CD1c-positive myeloid dendritic cell (primary cell): ENCODE measurements around the gene MDM1.

Experiments
- DNase-seq: peaks from one replicate; pipeline ENCODE4 v3.0.0-alpha.2; 2016; ENCODE audit errors: extremely low spot score

Gene MDM1

GRCh38 chr12:68271346-68271745, 60.8 kb downstream of the MDM1 start:
- DNase-seq = no peak

- DNase-seq = no peak
These were observed 61.8 kb downstream of the MDM1 start for GRCh38 chr12:68270358-68270757.

GRCh38 chr12:68269779-68270178, 62.4 kb downstream of the MDM1 start:
- DNase-seq = no peak

GRCh38 chr12:68268967-68269366, 63.2 kb downstream of the MDM1 start:
- DNase-seq = no peak

GRCh38 chr12:68267892-68268396, 64.2 kb downstream of the MDM1 start:
- no peak for DNase-seq

GRCh38 chr12:68264857-68265256, 67.3 kb downstream of the MDM1 start:
- no peak for DNase-seq

- DNase-seq = no peak
These were observed 67.9 kb downstream of the MDM1 start for GRCh38 chr12:68264158-68264855.

GRCh38 chr12:68263366-68263765, 68.8 kb downstream of the MDM1 start:
- no peak for DNase-seq

GRCh38 chr12:68261896-68262295, 70.3 kb downstream of the MDM1 start:
- no peak for DNase-seq

- no peak for DNase-seq
These were observed 72.0 kb downstream of the MDM1 start for GRCh38 chr12:68260153-68260552.

- DNase-seq = no peak
These were observed 72.7 kb downstream of the MDM1 start for GRCh38 chr12:68259318-68259940.

GRCh38 chr12:68253504-68253903, 78.7 kb downstream of the MDM1 start, which contains the start of gene IL22:
IL22 (minus strand) TSS chr12:68253604; CDS start chr12:68253448, 156 bp downstream.
- no peak for DNase-seq

- no peak for DNase-seq
These were observed 80.1 kb downstream of the MDM1 start for GRCh38 chr12:68252077-68252476.

GRCh38 chr12:68250454-68250853, 81.7 kb downstream of the MDM1 start:
- DNase-seq = no peak

- no peak for DNase-seq
These were observed 84.4 kb downstream of the MDM1 start for GRCh38 chr12:68247785-68248184.

GRCh38 chr12:68246350-68246749, 85.8 kb downstream of the MDM1 start:
- no peak for DNase-seq

- no peak for DNase-seq
These were observed 86.8 kb downstream of the MDM1 start for GRCh38 chr12:68245180-68246021.
